Neural crest cell (in vitro differentiated cells): ENCODE results near the gene AGBL1. TPM values are rescaled to one million over a fixed set of nuclear protein-coding genes. Genes with fewer than 3 reads are reported as not detected.
A peak's percentile ranks its signal among the peaks of the same experiment; 100 is the strongest.

Experiments
- DNase-seq: peaks from one replicate; pipeline ENCODE4 v3.0.0; 2021; ENCODE audit warnings: low read depth, mixed read lengths, low spot score
- H3K27ac Mint-ChIP-seq: one replicate; pipeline ENCODE4 v1.8.0; 2021; ENCODE audit warnings: mild to moderate bottlenecking, mixed read lengths; ENCODE audit not compliant: unreplicated experiment
- H3K27me3 Mint-ChIP-seq: 2 replicates; pipeline ENCODE4 v1.8.0; 2021; ENCODE audit warnings: low read depth, mild to moderate bottlenecking, mixed read lengths
- H3K36me3 Mint-ChIP-seq: 2 replicates; pipeline ENCODE4 v1.8.0; 2021; ENCODE audit warnings: low read depth, mild to moderate bottlenecking, mixed read lengths
- H3K4me1 Mint-ChIP-seq: 2 replicates; pipeline ENCODE4 v1.8.0; 2021; ENCODE audit warnings: mixed read lengths
- H3K4me3 Mint-ChIP-seq: one replicate; pipeline ENCODE4 v1.8.0; 2021; ENCODE audit warnings: mild to moderate bottlenecking, mixed read lengths
- H3K9me3 Mint-ChIP-seq: 2 replicates; pipeline ENCODE4 v1.8.0; 2021; ENCODE audit warnings: mixed read lengths
- CTCF ChIP-seq: fragments of 200-600 bp; sonication (generic); conservative IDR thresholded peaks from 2 replicates; pipeline ENCODE4 v1.5.0; 2021; ENCODE audit warnings: antibody characterized with exemption, mild to moderate bottlenecking
- total RNA-seq: library from RNA; stranded (reverse); gene quantifications from 2 replicates; pipeline ENCODE4 v1.2.1, GENCODE V29; 2021

The AGBL1 gene
- total RNA-seq, 1 donor from 2014 or later, result 0.05 TPM

- Mint-ChIP-seq H3K9me3 (no peaks in the 10 kb centered on the region), H3K27ac (no peak overlapping the region), H3K4me3 (no peak overlapping the region), H3K27me3 (peaks cover 23% of the 10 kb centered on the region), H3K36me3 (no peaks in the 10 kb centered on the region), H3K4me1 (peaks cover 6% of the 10 kb centered on the region)
- no peak for TF ChIP-seq CTCF
- DNase-seq, result no peak
Observed at GRCh38 chr15:86229936-86230335, 150.3 kb downstream of the AGBL1 start.

- DNase-seq, result peak; percentile 41
- Mint-ChIP-seq H3K27ac (no peak overlapping the region), H3K4me1 (peaks cover 17% of the 10 kb centered on the region), H3K36me3 (no peaks in the 10 kb centered on the region), H3K9me3 (no peaks in the 10 kb centered on the region), H3K27me3 (peaks cover 23% of the 10 kb centered on the region), H3K4me3 (peak overlapping the region; percentile 34)
- TF ChIP-seq CTCF, result peak; percentile 87
Observed at GRCh38 chr15:86231864-86232721, 152.4 kb downstream of the AGBL1 start.

- Mint-ChIP-seq H3K27ac (no peak overlapping the region), H3K4me1 (peaks cover 25% of the 10 kb centered on the region), H3K9me3 (peaks cover under 1% of the 10 kb centered on the region), H3K36me3 (no peaks in the 10 kb centered on the region), H3K4me3 (no peak overlapping the region), H3K27me3 (peaks cover 10% of the 10 kb centered on the region)
- DNase-seq, result no peak
- TF ChIP-seq CTCF, result no peak
Observed at GRCh38 chr15:86235667-86236066, 156.0 kb downstream of the AGBL1 start.

GRCh38 chr15:86236356-86237110 is 156.9 kb downstream of the AGBL1 start:
- peak; percentile 16 for DNase-seq
- Mint-ChIP-seq H3K27me3 (peaks cover 10% of the 10 kb centered on the region), H3K9me3 (peaks cover 3% of the 10 kb centered on the region), H3K27ac (no peak overlapping the region), H3K36me3 (no peaks in the 10 kb centered on the region), H3K4me1 (peaks cover 25% of the 10 kb centered on the region), H3K4me3 (peak overlapping the region; percentile 69)
- no peak for TF ChIP-seq CTCF

GRCh38 chr15:86237111-86237500 is 157.4 kb downstream of the AGBL1 start:
- H3K27ac Mint-ChIP-seq, result no peak overlapping the region
- no peak for DNase-seq
- TF ChIP-seq CTCF, result no peak
- H3K4me1 Mint-ChIP-seq, result peaks cover 23% of the 10 kb centered on the region
- peaks cover 8% of the 10 kb centered on the region for H3K27me3 Mint-ChIP-seq
- H3K36me3 Mint-ChIP-seq, result no peaks in the 10 kb centered on the region
- peaks cover 3% of the 10 kb centered on the region for H3K9me3 Mint-ChIP-seq
- peak overlapping the region; percentile 17 for H3K4me3 Mint-ChIP-seq
